Gastroesophageal sphincter (tissue), 3 donors: ENCODE results near the gene ENDOD1.

Experiments used
- POLR2A ChIP-seq, 2 donors: fragments of 450-650 bp; IDR thresholded peaks; one replicate each; pipeline ENCODE4 v1.6.1; 2017; ENCODE audit warnings: antibody characterized with exemption in 2 of 2, mild to moderate bottlenecking in 2 of 2, moderate library complexity in 1 of 2
- POLR2AphosphoS5 ChIP-seq: sonication (generic); formaldehyde crosslinking; IDR thresholded peaks from one replicate; pipeline ENCODE4 v1.6.1; 2017; ENCODE audit warnings: antibody characterized with exemption
- TF ChIP-seq, protein P1 (sequence below), 4 experiments: fragments of 200-600 bp in 2 of 4; fragments of 450-650 bp in 2 of 4; sonication (generic) in 1 of 4; IDR thresholded peaks; one replicate each; pipeline ENCODE4 v1.5.1; 2017 to 2019; ENCODE audit warnings: antibody characterized with exemption in 4 of 4, mild to moderate bottlenecking in 2 of 4, moderate library complexity in 2 of 4

DNA sequence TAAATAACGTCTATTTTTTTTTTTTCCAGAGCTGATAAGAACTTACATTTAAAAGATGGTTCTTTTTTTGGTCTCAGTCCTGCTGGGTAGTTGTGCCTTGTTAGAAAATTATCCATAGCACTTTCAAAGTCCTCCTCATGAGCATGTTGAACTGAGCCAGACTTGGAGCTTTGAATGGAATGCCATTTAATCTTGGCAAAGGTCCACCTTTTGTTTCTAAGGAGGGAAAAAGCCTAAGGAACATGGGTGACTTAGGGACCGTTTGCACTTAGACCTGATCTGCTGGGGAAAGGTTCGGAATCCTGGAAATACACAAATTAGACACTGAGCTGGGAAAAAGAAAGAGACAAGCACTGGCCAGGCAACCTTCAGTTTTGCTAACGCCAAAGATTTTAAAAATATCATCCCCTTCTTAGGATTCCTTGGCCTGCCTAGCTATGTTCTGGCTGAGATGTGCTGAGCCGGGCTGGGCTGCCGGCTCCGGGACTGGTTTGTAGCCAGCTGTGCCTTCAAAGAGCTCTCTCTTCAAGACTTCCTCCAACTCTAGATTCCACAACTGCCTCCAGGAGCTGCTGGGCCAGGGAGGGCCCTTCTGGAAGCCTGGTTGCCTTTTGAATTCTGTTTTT lies 67.4 kb downstream of the ENDOD1 start:
- TF ChIP-seq, protein P1, sequence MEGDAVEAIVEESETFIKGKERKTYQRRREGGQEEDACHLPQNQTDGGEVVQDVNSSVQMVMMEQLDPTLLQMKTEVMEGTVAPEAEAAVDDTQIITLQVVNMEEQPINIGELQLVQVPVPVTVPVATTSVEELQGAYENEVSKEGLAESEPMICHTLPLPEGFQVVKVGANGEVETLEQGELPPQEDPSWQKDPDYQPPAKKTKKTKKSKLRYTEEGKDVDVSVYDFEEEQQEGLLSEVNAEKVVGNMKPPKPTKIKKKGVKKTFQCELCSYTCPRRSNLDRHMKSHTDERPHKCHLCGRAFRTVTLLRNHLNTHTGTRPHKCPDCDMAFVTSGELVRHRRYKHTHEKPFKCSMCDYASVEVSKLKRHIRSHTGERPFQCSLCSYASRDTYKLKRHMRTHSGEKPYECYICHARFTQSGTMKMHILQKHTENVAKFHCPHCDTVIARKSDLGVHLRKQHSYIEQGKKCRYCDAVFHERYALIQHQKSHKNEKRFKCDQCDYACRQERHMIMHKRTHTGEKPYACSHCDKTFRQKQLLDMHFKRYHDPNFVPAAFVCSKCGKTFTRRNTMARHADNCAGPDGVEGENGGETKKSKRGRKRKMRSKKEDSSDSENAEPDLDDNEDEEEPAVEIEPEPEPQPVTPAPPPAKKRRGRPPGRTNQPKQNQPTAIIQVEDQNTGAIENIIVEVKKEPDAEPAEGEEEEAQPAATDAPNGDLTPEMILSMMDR (IDR thresholded peaks at IDR 0.05), result peak in 1 of 4 experiments; percentile 5
- TF ChIP-seq POLR2A (IDR thresholded peaks at IDR 0.05), result no peak
- peak; percentile 51 for TF ChIP-seq POLR2AphosphoS5
